ELF-1 (cell line): ENCODE measurements around the gene POU5F1.
"Not testable (repeated sequence)": the region's sequence is repeated elsewhere in the genome, so short reads cannot be mapped to it uniquely, and the experiment has no call there.

Source experiments
- DNase-seq: peaks from one replicate; pipeline ENCODE4 v3.0.0-alpha.2; 2016; ENCODE audit warnings: low read depth, low spot score

POU5F1 gene

DNA sequence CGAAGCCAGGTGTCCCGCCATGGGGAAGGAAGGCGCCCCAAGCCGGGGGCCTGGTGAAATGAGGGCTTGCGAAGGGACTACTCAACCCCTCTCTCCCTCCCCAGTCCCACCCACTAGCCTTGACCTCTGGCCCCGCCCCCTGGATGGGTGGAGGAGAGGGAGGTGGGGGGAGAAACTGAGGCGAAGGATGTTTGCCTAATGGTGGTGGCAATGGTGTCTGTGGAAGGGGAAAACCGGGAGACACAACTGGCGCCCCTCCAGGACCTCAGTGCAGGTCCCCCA is at the start of gene POU5F1:
TSS of gene POU5F1 (minus strand) at position 83 of the 282 bp plus-strand sequence. CDS start at position 21, 62 bp downstream.
- DNase-seq = peak; percentile 35

DNA sequence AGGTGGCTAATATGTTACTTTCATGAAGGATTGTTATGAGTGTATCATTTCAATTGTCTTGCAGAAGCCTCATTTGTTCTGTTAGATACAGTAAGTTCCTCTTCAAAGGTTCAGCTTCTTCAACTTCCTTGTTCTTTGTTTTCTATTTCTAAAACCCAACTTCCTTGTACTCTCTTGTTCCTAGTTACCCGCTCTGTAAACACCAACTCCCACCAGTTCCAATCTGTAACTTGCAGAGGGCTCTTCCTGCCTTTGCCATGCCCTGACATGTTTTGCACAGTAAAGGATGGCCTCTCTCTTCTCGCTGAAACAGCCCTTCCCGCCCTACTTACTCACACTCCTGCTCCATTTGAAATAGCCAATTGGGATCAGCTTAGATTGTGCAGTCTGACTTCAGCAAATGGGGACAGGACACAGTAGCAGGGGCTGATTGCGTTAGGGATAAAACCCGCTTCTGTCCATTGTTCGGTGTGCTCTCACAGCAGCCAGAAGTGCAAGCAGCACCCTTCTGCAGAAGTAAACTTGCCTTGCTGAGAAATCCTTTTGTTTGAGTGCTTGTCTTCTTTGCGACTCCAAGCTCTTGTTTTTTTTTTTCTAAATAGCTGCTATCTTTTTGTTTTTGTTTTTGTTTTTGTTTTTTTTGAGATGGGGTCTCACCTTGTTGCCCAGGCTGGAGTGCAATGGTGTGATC is 45.9 kb upstream of the POU5F1 start:
- no peak for DNase-seq

DNA sequence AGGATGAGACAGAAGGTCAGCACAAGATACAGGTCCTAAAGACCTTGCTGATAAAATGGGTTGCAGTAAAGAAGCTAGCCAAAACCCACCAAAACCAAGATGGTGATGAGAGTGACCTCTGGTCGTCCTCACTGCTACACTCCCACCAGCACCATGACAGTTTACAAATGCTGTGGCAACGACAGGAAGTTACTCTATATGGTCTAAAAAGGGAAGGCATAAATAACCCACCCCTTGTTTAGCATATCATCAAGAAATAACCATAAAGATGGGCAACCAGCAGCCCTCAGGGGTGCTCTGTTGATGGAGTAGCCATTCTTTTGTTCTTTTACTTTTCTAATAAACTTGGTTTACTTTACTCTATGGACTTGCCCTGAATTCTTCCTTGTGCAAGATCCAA is 44.7 kb upstream of the POU5F1 start:
- DNase-seq = not testable (repeated sequence)

DNA sequence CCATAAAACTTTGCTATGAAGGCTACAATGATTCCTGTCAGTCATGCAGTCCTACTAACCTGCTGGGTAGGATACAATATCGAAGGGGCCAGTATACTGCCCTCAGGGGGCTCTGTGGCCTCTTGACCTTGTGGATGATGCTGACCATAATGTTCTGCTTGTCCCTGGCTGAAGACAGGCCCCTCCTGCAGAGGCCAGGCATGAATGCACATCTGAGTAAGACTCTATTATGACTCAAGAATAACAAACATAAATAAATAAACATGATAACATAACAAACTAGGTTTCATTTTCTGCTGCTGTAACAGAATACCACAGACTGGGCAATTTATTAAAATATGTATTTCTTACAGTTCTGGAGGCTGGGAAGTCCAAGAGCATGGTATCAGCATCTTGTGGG is 44.0 kb upstream of the POU5F1 start:
- no peak for DNase-seq

DNA sequence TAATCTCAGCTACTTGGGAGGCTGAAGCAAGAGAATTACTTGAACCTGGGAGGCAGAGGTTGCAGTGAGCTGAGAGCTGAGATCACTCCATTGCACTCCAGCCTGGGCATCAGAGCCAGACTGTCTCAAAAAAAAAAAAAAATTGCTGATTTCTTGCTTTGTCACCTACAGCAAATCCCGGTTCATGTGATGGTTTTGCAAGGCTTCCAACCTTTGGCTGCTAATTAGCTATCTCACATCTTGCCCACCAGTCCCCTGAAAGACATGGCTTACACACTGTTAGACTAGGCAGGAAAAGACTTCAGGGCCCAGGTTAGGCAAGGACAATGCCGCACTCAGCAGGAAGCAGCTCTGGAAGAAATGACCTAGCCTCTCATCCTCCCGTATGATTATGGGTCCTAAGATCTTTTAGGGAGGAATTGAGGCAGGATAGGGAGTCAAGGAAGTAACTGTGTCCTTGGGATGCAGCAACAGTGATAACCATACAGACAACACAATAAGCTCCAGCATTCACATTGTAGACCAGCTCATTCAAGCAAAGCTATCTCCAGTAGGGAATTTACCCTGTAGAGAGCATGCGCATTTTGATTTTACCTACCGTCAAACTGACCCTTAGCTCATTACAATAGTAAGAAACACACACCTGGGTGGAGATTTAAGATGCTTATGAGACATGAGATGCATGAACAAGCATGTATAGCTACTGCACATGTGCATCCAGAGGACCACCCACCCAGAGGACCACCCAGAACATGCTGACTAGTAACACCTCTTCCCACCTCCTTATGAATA is 40.5 kb upstream of the POU5F1 start:
- DNase-seq = no peak

DNA sequence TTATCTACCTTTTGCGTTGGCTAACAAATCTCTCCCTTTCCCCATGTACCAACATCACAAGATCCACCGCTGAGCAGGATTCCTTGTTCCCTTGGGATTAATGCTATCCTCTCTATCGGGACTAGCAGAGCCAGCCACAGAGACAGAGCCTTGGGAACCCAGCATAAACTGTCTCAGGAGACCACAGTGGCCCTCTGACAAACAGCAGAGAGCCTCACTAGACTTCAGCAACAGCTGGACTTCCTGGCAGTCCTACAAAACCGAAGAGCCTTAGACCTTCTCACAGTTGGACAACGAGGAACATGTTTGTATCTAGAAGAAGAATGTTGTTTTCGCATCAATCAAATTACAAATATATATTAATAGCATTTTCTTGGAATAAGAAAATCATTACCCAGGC is 39.6 kb upstream of the POU5F1 start:
- DNase-seq = no peak

DNA sequence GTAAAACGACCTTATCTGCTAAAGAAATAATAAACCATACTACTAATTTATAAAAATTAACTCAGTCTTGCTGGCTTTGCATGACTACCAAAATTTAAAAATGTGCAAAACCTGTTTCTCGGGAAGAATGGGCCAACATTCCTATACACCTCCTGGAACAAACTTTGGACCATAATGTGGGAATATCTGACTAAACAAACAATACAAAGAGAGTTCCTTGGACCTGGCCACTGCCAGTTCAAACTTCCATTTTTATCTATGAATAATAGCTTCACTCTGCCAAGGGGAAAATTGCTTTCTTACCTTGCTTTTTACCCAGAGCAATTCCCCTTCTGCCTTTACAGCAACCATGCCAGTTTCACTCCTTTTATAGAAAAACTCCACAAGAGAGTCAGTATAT is 38.7 kb upstream of the POU5F1 start:
- DNase-seq = no peak

DNA sequence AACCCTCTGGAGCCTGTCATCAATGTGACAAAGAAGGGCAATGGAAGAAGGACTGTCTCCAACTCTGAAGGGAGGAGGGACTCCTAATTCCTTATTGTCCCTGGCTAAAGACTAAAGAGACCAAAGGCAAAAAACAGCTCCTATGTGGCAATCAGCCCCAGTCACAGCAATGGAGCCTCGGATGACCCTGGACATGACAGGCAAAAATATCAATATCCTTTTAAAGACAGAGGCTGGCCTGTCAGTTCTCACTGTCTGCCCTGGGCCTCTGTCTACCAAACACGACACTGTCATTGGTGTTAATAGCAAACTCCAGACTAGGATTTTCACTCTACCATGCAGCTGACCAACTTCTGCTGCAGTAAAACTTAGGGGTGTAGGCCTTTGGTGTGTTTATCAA is 38.0 kb upstream of the POU5F1 start:
- DNase-seq = no peak

DNA sequence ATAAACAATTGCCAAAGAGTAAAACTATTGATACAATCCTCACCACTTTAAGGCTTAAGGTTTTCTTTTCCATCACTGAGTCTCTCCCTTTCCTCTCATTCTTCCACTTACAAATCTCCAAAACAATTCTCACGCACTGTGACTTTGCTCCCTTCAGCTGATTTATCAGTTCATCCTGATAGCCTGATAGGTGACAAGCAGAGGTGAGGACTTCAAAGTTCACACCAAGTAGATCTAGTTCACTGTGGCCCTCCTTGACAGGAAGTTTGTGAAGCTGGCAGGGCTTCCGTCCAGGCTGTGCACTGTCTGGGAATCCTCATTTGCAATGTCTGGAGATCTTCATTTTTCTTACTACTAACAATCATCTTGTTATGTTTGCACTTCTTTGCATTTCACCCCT is 35.2 kb upstream of the POU5F1 start:
- DNase-seq = no peak

DNA sequence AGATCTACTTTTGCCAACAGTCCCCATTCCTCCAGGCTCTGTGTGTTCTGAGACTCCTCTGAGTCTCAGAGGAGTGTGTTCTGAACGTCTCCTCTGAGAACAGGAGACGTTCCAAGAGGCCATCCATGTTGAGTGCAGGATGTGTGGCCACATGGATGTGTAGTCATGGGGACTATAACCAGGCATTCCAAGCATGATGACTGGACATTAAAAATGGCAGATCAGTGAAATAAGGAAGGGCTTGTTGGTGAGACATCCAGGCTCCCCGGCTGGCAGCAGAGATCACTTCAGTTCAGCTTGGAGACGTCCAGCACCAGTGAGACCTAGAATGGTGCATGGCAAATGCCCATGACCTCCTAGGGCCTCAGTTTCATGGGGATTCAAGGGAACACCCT is 34.3 kb upstream of the POU5F1 start:
- DNase-seq = no peak

DNA sequence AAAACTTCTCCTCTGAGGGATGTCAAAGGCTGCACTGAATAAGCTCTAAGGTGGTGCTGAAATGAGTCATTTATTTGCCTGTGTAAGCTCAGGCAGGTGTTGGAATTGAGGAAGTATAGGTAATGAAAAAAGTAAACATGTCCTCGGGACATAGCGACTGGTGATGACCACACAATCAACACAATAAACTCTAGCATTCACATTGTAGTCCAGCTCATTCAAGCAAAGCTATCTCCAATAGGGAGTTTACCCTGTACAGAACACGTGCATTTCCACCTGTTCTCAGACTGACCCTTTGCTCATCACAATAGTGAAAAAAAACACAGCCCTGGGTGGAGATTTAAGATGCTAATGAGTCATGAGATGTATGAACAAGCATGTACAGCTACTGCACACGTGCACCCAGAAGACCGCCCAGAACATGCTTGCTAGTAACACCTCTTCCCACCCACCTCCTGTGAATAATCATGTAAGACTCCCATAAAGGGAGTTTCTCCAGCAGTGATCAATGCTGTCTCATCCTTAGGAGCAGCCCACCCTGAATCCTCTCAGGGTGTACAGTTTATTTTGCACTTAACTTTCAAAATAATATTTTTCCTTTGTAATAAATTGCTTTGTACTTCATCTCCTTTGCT is 33.0 kb upstream of the POU5F1 start:
- no peak for DNase-seq

DNA sequence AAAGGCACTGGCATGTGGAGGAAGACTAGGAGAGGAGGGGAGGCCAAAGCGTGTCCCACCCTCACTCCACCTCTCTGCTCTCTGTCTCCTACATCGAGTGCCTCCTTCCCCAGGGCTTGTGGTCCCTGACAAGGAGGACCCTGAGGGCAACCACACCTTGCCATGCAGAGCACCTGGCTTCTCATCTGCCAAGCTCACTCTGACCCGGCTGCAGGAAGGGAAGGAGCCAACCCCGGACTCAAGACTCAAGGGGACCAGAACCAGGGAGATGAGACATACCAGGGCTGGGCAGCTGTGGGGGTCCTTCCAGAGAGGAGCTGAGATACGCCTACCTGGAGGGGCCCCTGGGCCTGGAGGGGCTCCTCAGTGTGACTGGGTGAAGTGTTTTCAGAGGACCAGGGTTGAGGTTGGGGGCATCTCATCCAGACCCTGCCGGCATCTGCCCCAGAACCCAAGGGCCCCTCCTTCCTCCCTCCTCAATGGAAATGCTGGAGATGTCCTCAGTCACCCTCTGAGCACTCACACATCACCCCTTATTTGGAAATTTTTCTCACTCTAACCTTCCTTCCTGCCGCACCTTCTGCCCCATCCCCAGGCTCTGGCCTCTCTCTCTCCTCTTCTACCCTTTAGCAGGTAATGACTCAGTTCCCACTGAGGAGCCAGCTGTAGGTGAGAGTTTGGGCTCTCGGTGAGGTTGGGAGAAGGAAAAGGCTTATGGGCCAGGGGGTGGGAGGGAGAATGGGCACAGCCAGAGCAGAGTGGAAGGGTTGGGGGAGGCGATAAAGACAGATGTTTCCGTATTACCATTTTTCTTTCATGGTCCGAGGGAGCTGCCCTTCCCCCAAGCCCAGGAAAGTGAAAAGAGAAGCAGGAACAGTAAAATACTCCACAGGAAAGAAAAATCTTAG is 32.0 kb upstream of the POU5F1 start:
- no peak for DNase-seq

DNA sequence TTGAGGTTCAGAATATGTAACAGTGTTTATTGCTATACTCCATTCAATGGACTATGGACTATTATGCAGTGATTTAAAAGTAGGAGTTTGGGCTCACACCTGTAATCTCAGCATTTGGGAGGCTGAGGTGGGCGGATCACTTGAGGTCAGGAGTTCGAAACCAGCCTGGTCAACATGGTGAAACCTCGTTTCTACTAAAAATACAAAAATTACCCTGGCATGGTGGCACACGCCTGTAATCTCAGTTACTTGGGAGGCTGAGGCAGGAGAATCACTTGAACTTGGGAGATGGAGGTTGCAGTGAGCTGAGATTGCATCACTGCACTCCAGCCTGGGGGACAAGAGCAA is 28.6 kb upstream of the POU5F1 start:
- DNase-seq = not testable (repeated sequence)

DNA sequence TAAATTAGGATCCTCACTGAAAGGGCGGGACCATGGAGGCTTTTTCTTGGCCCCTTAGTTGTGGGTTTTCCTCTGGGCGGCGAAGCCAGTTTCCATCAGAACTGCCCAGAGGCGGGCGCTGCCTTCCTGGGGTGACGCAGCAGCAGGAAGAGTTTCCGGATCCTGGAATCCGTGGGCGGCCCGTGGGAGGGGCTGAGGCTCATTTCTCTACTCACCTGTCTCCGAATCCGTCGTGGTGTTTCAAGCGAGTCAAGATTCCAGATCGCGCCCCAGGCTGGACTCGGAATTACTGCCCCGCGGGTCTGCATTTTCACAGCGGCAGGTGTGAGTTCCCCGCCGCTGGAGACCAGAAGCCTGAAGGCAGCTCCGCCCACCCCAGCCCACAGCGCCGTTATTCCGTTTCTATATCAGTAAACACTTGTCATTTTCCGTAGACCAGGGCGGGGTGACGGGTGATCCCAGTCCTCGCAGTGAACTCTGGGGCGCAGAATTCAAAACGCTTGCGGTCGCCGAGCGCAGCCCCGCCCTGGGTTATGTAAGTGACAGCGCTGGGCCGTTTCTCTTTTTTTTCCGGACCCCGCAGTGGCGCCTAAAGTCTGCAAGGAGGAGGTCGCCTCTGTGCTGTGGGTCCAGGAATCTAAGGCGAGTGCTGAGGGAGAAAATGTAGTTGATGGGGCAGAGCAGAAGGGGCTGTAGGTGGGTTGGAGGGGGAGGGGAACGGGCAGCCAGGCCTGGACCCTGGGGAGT is 27.2 kb upstream of the POU5F1 start:
- peak; percentile 90 for DNase-seq

DNA sequence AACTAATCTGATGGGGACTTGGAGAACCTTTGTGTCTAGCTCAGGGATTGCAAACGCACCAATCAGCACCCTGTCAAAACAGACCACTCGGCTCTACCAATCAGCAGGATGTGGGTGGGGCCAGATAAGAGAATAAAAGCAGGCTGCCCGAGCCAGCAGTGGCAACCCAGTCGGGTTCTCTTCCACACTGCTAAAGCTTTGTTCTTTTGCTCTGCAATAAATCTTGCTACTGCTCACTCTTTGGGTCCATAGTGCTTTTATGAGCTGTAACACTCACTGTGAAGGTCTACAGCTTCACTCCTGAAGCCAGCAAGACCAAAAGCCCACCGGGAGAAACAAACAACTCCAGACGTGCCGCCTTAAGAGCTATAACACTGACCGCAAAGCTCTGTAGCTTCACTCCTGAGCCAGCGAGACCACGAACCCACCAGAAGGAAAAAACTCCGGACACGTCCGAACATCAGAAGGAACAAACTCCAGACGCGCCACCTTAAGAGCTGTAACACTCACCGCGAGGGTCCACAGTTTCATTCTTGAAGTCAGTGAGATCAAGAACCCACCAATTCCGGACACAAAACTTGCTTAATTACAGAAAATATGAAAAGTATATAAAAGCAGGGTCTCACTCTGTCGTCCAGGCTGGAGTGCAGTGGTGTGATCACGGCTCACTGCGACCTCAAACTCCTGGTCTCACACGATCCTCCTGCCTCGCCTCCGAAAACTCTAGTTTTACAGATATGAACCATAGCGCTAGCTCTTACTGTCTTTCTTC is 26.0 kb upstream of the POU5F1 start:
- not testable (repeated sequence) for DNase-seq

DNA sequence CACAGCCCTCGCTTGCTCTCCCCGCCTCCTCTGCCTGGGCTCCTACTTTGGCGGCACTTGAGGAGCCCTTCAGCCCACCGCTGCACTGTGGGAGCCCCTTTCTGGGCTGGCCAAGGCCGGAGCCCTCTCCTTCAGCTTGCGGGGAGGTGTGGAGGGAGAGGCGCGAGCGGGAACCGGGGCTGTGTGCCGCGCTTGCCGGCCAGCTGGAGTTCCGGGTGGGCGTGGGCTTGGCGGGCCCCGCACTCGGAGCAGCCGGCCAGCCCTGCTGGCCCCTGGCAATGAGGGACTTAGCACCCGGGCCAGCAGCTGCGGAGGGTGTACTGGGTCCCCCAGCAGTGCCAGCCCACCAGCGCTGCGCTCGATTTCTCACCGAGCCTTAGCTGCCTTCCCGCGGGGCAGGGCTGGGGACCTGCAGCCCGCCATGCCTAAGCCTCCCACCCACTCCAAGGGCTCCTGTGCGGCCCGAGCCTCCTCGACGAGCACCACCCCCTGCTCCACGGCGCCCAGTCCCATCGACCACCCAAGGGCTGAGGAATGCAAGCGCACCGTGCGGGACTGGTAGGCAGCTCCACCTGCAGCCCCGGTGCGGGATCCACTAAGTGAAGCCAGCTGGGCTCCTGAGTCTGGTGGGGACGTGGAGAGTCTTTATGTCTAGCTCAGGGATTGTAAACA is 25.0 kb upstream of the POU5F1 start:
- DNase-seq = not testable (repeated sequence)

DNA sequence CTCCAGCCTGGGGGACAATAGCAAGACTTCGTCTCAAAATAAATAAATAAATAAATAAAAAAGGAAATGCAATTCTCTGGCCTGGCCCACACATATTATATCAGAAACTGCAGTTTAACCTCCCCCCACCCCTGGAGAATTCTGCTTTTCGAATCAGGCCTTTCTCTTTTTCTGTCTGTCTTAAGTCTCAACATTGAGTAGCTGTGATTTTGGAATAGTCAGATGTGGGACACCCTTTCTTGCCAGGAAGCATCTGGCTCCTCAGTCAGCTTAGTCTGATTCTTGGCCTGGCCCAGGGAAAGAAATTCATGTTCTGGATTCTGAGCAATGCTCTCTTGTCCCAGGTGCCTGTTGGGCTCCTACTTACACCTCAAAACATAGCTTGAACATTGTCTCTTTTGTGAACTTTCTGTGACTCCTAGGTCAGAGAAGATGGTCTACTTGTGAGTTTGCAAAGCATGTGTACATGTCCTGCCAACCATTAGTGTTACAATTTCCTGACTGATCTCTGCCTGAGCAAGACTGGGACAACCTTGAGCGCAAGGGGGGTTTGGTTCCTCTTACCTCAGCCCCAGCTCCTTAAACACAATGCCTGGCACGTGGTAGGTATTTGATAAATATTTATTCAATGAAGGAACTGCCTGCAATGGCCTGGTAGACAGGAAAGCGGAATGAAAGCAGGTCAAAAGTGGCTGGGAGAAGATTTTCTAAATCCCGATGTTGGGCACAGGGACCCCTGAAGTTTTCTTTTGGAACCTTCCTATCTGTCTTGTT is 23.8 kb upstream of the POU5F1 start:
- DNase-seq = no peak

DNA sequence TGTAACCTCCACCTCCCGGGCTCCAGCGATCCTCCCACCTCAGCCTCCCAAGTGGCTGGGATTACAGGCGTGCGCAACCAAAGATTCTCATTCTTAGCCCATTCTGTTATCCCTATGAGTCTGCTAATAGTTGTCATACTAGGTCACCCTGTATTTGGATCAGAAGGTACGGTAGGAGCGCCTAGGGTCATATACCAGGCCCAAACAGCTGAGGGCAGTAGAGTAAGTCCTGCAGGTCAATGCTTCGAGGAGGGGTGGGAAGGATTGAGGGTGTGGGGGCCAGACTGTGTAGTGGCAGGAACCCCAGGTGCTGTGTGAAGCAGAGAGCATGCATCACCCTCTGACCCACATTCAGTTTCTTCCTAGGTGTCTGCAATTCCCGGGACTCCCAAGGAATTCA is 22.7 kb upstream of the POU5F1 start:
- DNase-seq = no peak

DNA sequence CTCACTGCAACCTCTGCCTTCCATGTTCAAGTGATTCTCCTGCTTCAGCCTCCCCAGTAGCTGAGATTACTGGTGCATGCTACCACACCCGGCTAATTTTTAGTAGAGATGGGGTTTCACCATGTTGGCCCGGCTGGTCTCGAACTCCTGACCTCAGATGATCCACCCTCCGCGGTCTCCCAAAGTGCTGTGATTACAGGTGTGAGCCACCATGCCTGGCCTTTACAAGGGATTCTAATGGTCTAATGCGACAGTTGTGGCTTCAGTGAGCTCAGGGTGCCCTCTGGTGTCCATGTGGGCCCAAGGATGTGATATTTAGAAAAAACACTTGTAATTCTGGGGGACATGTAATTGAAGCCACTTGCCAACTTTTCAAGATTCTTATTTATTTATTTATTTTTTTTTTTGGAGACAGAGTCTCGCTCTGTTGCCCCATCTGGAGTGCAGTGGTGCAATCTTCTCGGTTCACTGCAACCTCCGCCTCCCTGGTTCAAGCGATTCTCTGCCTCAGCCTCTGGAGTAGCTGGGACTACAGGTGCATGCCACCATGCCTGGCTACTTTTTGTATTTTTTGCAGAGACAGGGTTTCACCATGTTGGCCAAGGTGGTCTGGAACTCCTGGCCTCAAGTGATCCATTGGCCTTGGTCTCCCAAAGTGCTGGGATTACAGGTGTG is 22.1 kb upstream of the POU5F1 start:
- peak; percentile 85 for DNase-seq
